Measurements from ENCODE around the gene JMJD7.

DNA sequence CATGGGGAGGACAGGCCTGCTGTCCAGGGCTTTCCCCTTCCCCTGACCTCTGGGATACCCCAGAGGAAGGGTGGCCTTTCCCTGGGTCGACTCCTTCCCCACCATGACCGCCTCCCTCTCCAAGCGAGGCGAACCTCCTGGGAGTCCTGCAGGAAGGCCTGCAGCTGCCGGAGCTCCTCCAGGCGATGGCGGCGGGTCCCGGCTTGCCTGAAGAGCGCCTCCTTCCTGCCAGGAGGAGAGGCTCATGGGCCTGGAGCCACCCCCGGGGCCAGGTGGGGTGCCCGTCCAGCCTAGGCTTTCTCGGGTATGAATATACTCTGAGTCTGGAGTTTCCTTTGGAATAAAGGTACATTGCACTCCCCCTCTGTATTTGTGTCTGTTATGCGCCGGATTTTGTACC, 30.9 kb downstream of the JMJD7 start:
- TF ChIP-seq, protein P1, sequence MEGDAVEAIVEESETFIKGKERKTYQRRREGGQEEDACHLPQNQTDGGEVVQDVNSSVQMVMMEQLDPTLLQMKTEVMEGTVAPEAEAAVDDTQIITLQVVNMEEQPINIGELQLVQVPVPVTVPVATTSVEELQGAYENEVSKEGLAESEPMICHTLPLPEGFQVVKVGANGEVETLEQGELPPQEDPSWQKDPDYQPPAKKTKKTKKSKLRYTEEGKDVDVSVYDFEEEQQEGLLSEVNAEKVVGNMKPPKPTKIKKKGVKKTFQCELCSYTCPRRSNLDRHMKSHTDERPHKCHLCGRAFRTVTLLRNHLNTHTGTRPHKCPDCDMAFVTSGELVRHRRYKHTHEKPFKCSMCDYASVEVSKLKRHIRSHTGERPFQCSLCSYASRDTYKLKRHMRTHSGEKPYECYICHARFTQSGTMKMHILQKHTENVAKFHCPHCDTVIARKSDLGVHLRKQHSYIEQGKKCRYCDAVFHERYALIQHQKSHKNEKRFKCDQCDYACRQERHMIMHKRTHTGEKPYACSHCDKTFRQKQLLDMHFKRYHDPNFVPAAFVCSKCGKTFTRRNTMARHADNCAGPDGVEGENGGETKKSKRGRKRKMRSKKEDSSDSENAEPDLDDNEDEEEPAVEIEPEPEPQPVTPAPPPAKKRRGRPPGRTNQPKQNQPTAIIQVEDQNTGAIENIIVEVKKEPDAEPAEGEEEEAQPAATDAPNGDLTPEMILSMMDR (IDR thresholded peaks at IDR 0.05): no peak
- TF ChIP-seq POLR2A (IDR thresholded peaks at IDR 0.05): no peak

All from uterus (tissue), 2 donors.